GM21381 (cell line): Measurements from ENCODE around the gene CDH16.

Experiments used
- ATAC-seq: cut with Tn5 transposase; IDR thresholded peaks from one replicate; pipeline ENCODE4 v1.9.1; 2021; ENCODE audit warnings: mild to moderate bottlenecking, moderate library complexity; ENCODE audit not compliant: unreplicated experiment

Gene CDH16

GRCh38 chr16:66913081-66913480 is 5.6 kb downstream of the CDH16 start:
- no peak for ATAC-seq

- ATAC-seq, result no peak
Measured at GRCh38 chr16:66911801-66912200, 6.9 kb downstream of the CDH16 start.

GRCh38 chr16:66911112-66911511 is 7.6 kb downstream of the CDH16 start:
- no peak for ATAC-seq

GRCh38 chr16:66910175-66910940 is 8.3 kb downstream of the CDH16 start:
- no peak for ATAC-seq

- no peak for ATAC-seq
Measured at GRCh38 chr16:66908762-66909559, 9.7 kb downstream of the CDH16 start.

- no peak for ATAC-seq
Measured at GRCh38 chr16:66908116-66908515, 10.6 kb downstream of the CDH16 start.

- no peak for ATAC-seq
Measured at GRCh38 chr16:66906916-66907836, 11.5 kb downstream of the CDH16 start.

- no peak for ATAC-seq
Measured at GRCh38 chr16:66905633-66906539, 12.8 kb downstream of the CDH16 start.

GRCh38 chr16:66904846-66905632 is 13.6 kb downstream of the CDH16 start:
- ATAC-seq, result no peak

- ATAC-seq, result no peak
Measured at GRCh38 chr16:66904428-66904845, 14.2 kb downstream of the CDH16 start.

GRCh38 chr16:66903544-66904427 is 14.9 kb downstream of the CDH16 start:
- ATAC-seq, result no peak

- no peak for ATAC-seq
Measured at GRCh38 chr16:66902648-66903543, 15.8 kb downstream of the CDH16 start.

- no peak for ATAC-seq
Measured at GRCh38 chr16:66901626-66902025, 17.1 kb downstream of the CDH16 start.

- ATAC-seq, result no peak
Measured at GRCh38 chr16:66900721-66901441, 17.8 kb downstream of the CDH16 start.

GRCh38 chr16:66899945-66900710 is 18.6 kb downstream of the CDH16 start:
- ATAC-seq, result no peak
